Measurements from ENCODE around the gene OR52M1. TPM values are rescaled to one million over a fixed set of nuclear protein-coding genes. Genes with fewer than 3 reads are reported as not detected.

Gene OR52M1
- not detected in 3 replicates for total RNA-seq
- long read RNA-seq = 0 reads

DNA sequence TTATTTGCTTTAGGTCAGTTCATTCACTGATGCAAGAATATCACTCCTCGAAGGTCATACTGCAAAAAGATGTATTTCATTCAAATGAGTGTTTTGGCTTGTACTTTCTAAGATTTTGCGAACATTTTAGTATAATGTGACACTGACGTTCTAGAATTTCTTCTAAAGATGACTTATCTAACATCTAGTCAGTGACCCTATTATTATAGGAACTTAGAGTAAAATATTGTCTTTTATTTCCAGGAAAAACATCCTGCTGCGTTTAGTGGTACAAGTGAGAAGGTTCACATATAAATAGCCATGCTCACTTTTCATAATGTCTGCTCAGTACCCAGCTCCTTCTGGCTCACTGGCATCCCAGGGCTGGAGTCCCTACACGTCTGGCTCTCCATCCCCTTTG is at the start of gene OR52M1:
Gene OR52M1, plus strand, starts transcription at position 301 of the 400 bp plus-strand sequence. Its CDS starts 0 bp downstream, at position 301.
- Mint-ChIP-seq H3K9me3 (ENCODE audit: low read depth) (peaks cover 4% of the 10 kb centered on the region), H3K27me3 (ENCODE audit: low read depth) (peaks cover 17% of the 10 kb centered on the region), H3K4me3 (ENCODE audit: unreplicated experiment) (no peak within 1 kb of the TSS), H3K4me1 (ENCODE audit: low read depth) (no peaks in the 10 kb centered on the region), H3K27ac (ENCODE audit: unreplicated experiment) (no peak within 1 kb of the TSS), H3K36me3 (ENCODE audit: low read depth) (no peaks in the 10 kb centered on the region)
- DNase-seq (ENCODE audit: low spot score) = no peak
- TF ChIP-seq, protein P1, sequence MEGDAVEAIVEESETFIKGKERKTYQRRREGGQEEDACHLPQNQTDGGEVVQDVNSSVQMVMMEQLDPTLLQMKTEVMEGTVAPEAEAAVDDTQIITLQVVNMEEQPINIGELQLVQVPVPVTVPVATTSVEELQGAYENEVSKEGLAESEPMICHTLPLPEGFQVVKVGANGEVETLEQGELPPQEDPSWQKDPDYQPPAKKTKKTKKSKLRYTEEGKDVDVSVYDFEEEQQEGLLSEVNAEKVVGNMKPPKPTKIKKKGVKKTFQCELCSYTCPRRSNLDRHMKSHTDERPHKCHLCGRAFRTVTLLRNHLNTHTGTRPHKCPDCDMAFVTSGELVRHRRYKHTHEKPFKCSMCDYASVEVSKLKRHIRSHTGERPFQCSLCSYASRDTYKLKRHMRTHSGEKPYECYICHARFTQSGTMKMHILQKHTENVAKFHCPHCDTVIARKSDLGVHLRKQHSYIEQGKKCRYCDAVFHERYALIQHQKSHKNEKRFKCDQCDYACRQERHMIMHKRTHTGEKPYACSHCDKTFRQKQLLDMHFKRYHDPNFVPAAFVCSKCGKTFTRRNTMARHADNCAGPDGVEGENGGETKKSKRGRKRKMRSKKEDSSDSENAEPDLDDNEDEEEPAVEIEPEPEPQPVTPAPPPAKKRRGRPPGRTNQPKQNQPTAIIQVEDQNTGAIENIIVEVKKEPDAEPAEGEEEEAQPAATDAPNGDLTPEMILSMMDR (IDR thresholded peaks at IDR 0.05) = no peak

DNA sequence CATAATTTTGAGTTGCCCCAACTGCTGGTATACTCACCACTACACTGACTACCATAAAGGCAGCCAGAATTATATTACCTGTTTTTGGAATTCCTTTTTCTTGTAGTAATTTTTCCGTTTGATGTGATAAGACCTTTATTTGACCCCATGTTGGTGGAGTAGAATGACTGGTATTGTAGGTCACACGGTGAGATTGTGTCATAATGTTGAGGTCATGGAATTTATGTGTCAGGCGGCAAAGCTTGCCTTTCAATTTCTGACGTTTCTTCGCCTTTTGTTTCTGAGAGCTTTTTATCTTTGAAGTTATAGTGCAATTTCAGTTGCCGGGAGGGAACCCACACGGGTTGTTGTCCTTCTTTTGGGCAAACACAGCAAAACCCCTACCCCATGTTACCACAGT is 49.5 kb upstream of the OR52M1 start:
- TF ChIP-seq, protein P1 (IDR thresholded peaks at IDR 0.05) = no peak
- no peak for DNase-seq (ENCODE audit: low spot score)
- no peaks in the 10 kb centered on the region for H3K4me1 Mint-ChIP-seq (ENCODE audit: low read depth)
- H3K36me3 Mint-ChIP-seq (ENCODE audit: low read depth) = no peaks in the 10 kb centered on the region
- H3K9me3 Mint-ChIP-seq (ENCODE audit: low read depth) = peaks cover 4% of the 10 kb centered on the region
- peaks cover 41% of the 10 kb centered on the region for H3K27me3 Mint-ChIP-seq (ENCODE audit: low read depth)
- H3K27ac Mint-ChIP-seq (ENCODE audit: unreplicated experiment) = no peak overlapping the region
- no peak overlapping the region for H3K4me3 Mint-ChIP-seq (ENCODE audit: unreplicated experiment)

- DNase-seq (ENCODE audit: low spot score) = no peak
- Mint-ChIP-seq H3K4me1 (ENCODE audit: low read depth) (no peaks in the 10 kb centered on the region), H3K9me3 (ENCODE audit: low read depth) (peaks cover 4% of the 10 kb centered on the region), H3K36me3 (ENCODE audit: low read depth) (no peaks in the 10 kb centered on the region), H3K27me3 (ENCODE audit: low read depth) (peaks cover 44% of the 10 kb centered on the region), H3K27ac (ENCODE audit: unreplicated experiment) (no peak overlapping the region), H3K4me3 (ENCODE audit: unreplicated experiment) (no peak overlapping the region)
- TF ChIP-seq, protein P1 (IDR thresholded peaks at IDR 0.05) = no peak
Measured at GRCh38 chr11:4495986-4496385, 49.0 kb upstream of the OR52M1 start.

DNA sequence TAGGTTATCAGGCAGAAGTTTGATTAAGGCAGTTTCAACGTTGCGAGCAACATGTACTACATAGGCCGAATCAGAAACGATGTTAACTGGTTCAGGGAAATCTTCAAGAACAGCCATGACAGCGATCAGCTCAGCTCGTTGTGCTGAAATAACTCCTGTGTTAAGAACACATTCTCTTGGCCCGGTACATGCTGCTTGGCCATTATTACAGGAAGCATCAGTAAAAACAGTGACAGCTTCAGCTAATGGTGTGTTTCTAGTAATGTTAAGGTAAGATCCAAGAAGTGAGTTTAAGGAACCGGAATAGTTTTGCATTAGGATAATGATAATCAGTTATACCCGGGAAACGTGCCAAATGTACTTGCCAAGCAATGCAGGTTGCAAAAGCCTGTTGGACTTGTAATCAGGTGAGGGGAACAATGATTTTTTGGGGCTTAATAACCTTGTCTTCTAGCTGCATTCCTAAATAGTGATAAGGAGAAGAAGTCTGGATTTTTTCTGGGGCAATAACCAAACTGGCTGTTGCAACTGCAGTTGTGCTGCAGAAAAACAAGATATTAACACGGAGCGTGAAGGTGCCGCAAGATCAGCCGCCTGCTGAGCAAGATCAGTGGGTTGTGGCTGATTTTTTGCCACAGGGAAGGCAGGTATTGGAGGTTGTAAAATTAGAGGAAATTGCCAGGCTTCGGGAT is 48.3 kb upstream of the OR52M1 start:
- TF ChIP-seq, protein P1 (IDR thresholded peaks at IDR 0.05) = no peak
- no peaks in the 10 kb centered on the region for H3K4me1 Mint-ChIP-seq (ENCODE audit: low read depth)
- no peak overlapping the region for H3K4me3 Mint-ChIP-seq (ENCODE audit: unreplicated experiment)
- H3K36me3 Mint-ChIP-seq (ENCODE audit: low read depth) = no peaks in the 10 kb centered on the region
- H3K27me3 Mint-ChIP-seq (ENCODE audit: low read depth) = peaks cover 45% of the 10 kb centered on the region
- H3K9me3 Mint-ChIP-seq (ENCODE audit: low read depth) = peaks cover under 1% of the 10 kb centered on the region
- H3K27ac Mint-ChIP-seq (ENCODE audit: unreplicated experiment) = no peak overlapping the region
- no peak for DNase-seq (ENCODE audit: low spot score)

GRCh38 chr11:4508886-4509285 is 36.1 kb upstream of the OR52M1 start:
- H3K27ac Mint-ChIP-seq (ENCODE audit: unreplicated experiment) = no peak overlapping the region
- no peak for DNase-seq (ENCODE audit: low spot score)
- no peaks in the 10 kb centered on the region for H3K4me1 Mint-ChIP-seq (ENCODE audit: low read depth)
- peaks cover 17% of the 10 kb centered on the region for H3K27me3 Mint-ChIP-seq (ENCODE audit: low read depth)
- H3K36me3 Mint-ChIP-seq (ENCODE audit: low read depth) = no peaks in the 10 kb centered on the region
- H3K9me3 Mint-ChIP-seq (ENCODE audit: low read depth) = peaks cover 8% of the 10 kb centered on the region
- H3K4me3 Mint-ChIP-seq (ENCODE audit: unreplicated experiment) = no peak overlapping the region
- TF ChIP-seq, protein P1 (IDR thresholded peaks at IDR 0.05) = no peak
